Measurements from ENCODE around the gene GPR35. TPM values are rescaled to one million over a fixed set of nuclear protein-coding genes. Genes with fewer than 3 reads are reported as not detected.

GPR35 gene
- total RNA-seq, 1 donor, result 1.1 TPM

DNA sequence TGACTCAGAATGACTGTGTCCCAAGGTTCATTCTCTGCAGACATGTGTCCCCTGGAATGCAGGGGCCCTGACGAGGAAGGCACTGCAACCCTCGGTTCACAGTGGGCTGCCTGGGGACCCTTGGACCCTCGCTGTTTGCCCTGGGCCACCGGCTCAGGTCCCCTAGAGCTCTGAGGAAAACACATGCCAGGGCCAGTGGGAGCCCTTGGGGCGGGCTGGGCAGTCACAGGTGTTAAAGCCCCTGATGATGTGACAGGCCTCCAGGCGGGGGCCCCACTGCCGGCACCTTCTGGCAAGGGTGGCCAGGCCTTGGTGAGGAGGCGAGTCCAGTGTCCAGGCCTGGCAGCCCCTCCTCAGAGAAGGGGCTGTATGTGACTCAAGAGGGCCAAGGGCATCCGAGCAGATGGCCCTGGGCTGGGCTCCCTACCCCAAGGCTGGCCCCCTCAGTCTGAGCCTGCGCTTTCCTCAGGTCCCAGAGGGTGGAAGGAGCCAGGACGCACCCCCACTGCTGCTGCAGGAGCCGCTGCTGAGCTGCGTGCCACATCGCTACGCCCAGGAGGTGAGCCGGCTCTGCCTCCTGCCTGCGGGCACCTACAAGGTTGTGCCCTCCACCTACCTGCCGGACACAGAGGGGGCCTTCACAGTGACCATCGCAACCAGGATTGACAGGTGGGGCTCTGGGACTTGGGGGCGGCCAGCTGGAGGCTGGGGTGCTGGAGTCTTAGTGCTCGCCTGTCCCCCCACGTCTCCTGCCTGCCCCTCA, 27.7 kb upstream of the GPR35 start:
- Histone ChIP-seq H3K9me3 (ENCODE audit: low read depth, low read length) (no peaks in the 10 kb centered on the region), H4K20me1 (ENCODE audit: insufficient read depth, low read length) (peaks cover 8% of the 10 kb centered on the region)
- DNase-seq (ENCODE audit: insufficient read length, low spot score, missing footprints), result peak; percentile 62

DNA sequence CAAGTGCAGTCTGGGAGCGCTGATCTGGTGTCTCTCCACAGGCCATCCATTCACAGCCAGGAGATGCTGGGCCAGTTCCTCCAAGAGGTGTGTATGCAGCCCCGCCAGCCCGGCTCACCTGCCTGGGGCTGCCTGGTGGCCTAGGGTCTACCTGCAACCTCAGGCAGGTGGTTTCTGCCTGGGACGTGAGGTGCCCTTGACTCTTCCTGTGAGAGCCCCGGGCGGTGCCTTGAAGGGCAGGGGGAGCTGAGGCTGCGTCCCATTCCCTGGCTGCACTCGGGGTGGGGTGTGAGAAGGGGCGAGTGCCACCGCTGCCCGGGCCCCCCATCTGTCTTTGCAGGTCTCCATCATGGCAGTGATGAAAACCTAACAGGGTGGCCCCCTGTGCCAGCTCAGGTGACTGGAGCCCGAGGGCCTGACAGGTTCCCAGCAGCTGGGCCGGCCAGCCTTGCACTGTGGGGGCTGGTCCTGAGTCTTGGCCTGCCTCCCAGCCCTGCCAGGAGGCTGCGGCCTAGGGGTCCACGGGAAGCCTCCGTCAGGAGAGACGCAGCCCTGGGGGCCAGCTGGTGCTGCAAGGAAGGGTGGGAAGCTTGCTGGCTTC, 26.9 kb upstream of the GPR35 start:
- no peaks in the 10 kb centered on the region for H3K36me3 ChIP-seq (ENCODE audit: insufficient read depth, low read length)
- TF ChIP-seq, protein P1, sequence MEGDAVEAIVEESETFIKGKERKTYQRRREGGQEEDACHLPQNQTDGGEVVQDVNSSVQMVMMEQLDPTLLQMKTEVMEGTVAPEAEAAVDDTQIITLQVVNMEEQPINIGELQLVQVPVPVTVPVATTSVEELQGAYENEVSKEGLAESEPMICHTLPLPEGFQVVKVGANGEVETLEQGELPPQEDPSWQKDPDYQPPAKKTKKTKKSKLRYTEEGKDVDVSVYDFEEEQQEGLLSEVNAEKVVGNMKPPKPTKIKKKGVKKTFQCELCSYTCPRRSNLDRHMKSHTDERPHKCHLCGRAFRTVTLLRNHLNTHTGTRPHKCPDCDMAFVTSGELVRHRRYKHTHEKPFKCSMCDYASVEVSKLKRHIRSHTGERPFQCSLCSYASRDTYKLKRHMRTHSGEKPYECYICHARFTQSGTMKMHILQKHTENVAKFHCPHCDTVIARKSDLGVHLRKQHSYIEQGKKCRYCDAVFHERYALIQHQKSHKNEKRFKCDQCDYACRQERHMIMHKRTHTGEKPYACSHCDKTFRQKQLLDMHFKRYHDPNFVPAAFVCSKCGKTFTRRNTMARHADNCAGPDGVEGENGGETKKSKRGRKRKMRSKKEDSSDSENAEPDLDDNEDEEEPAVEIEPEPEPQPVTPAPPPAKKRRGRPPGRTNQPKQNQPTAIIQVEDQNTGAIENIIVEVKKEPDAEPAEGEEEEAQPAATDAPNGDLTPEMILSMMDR (IDR thresholded peaks at IDR 0.05; ENCODE audit: extremely low read depth, low read depth, low read length), result no peak

More for the DNA sequence above, 27.7 kb upstream of the GPR35 start:
- H3K36me3 ChIP-seq (ENCODE audit: insufficient read depth, low read length), result no peaks in the 10 kb centered on the region
- H3K79me2 ChIP-seq (ENCODE audit: insufficient read depth, low read length), result peaks cover 14% of the 10 kb centered on the region
- TF ChIP-seq, protein P1 (IDR thresholded peaks at IDR 0.05; ENCODE audit: extremely low read depth, low read depth, low read length), result no peak
- H3K4me1 ChIP-seq (ENCODE audit: insufficient read depth, low read length), result no peaks in the 10 kb centered on the region
- no peak overlapping the region for H3K27ac ChIP-seq (ENCODE audit: low read depth, low read length)
- H3K4me3 ChIP-seq (ENCODE audit: insufficient read depth, low read length), result no peak overlapping the region
- no peaks in the 10 kb centered on the region for H3K27me3 ChIP-seq (ENCODE audit: insufficient read depth, low read length)
- no peak overlapping the region for H3K4me2 ChIP-seq (ENCODE audit: insufficient read depth, low read length)
- no peak overlapping the region for H2AFZ ChIP-seq (ENCODE audit: low read length)

DNA sequence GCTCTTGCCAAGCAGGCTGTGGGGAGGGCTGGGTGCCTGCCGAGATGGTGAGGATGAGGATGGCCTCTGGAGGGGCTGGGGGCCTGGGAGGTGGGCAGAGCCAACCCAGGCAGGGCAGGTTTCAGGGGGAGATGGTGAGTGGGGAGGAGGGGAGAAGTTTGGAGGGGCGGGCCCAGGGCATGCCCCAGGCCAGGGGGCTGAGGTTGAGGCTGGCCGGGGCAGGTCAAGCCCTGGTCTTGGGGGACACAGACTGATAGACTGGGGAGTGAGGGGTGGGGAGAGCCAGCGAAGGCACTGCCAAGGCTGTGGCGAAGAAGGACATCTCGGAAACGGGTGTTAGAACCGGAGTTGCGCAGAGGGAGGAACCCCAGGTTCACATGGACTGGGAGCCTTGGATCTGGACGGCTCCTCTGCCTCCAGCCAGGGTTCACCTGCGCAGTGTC, 26.1 kb upstream of the GPR35 start:
- DNase-seq (ENCODE audit: insufficient read length, low spot score, missing footprints), result no peak
- Histone ChIP-seq H3K27ac (ENCODE audit: low read depth, low read length) (no peak overlapping the region), H3K4me1 (ENCODE audit: insufficient read depth, low read length) (no peaks in the 10 kb centered on the region), H3K27me3 (ENCODE audit: insufficient read depth, low read length) (no peaks in the 10 kb centered on the region), H3K36me3 (ENCODE audit: insufficient read depth, low read length) (no peaks in the 10 kb centered on the region), H3K4me3 (ENCODE audit: insufficient read depth, low read length) (no peak overlapping the region), H4K20me1 (ENCODE audit: insufficient read depth, low read length) (peaks cover 12% of the 10 kb centered on the region), H3K79me2 (ENCODE audit: insufficient read depth, low read length) (no peaks in the 10 kb centered on the region), H3K9me3 (ENCODE audit: low read depth, low read length) (no peaks in the 10 kb centered on the region), H2AFZ (ENCODE audit: low read length) (no peak overlapping the region), H3K4me2 (ENCODE audit: insufficient read depth, low read length) (no peak overlapping the region)
- TF ChIP-seq, protein P1 (IDR thresholded peaks at IDR 0.05; ENCODE audit: extremely low read depth, low read depth, low read length), result no peak

More for the DNA sequence above, 26.9 kb upstream of the GPR35 start:
- Histone ChIP-seq H4K20me1 (ENCODE audit: insufficient read depth, low read length) (peaks cover 8% of the 10 kb centered on the region), H3K79me2 (ENCODE audit: insufficient read depth, low read length) (peaks cover 7% of the 10 kb centered on the region), H3K4me3 (ENCODE audit: insufficient read depth, low read length) (no peak overlapping the region), H3K4me1 (ENCODE audit: insufficient read depth, low read length) (no peaks in the 10 kb centered on the region), H3K4me2 (ENCODE audit: insufficient read depth, low read length) (no peak overlapping the region), H2AFZ (ENCODE audit: low read length) (no peak overlapping the region), H3K27me3 (ENCODE audit: insufficient read depth, low read length) (no peaks in the 10 kb centered on the region), H3K9me3 (ENCODE audit: low read depth, low read length) (no peaks in the 10 kb centered on the region), H3K27ac (ENCODE audit: low read depth, low read length) (no peak overlapping the region)
- peak; percentile 64 for DNase-seq (ENCODE audit: insufficient read length, low spot score, missing footprints)

DNA sequence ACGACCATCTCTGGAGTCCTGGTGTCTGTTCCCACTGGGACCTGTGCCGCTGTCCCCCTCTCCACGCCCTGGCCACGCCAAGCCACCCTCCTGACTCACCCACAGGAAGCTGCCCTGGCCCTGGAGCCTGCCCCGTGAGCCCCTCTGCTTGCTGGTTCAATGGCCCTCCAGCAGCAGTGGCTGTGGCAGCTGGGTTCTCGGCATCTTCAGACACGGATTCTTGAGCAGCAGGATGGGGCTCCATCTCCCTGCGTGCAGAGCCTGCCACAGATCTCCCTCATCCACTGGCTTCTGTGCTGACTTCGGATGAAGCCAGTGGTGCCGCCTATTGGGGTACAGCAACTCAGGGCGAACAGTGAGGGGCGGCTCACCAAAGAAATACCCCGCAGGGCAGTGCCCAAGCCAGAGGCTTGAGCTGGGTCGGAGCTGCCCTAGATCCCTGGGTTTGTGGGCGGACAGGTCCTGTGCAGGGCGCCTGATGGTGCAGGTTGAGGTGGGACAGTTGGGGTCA, 24.8 kb upstream of the GPR35 start:
- no peaks in the 10 kb centered on the region for H3K27me3 ChIP-seq (ENCODE audit: insufficient read depth, low read length)
- H3K36me3 ChIP-seq (ENCODE audit: insufficient read depth, low read length), result no peaks in the 10 kb centered on the region
- TF ChIP-seq, protein P1 (IDR thresholded peaks at IDR 0.05; ENCODE audit: extremely low read depth, low read depth, low read length), result no peak
- peaks cover 9% of the 10 kb centered on the region for H4K20me1 ChIP-seq (ENCODE audit: insufficient read depth, low read length)
- H3K4me1 ChIP-seq (ENCODE audit: insufficient read depth, low read length), result no peaks in the 10 kb centered on the region
- no peaks in the 10 kb centered on the region for H3K79me2 ChIP-seq (ENCODE audit: insufficient read depth, low read length)
- H3K4me2 ChIP-seq (ENCODE audit: insufficient read depth, low read length), result no peak overlapping the region
- H3K4me3 ChIP-seq (ENCODE audit: insufficient read depth, low read length), result no peak overlapping the region
- DNase-seq (ENCODE audit: insufficient read length, low spot score, missing footprints), result peak; percentile 87
- H3K27ac ChIP-seq (ENCODE audit: low read depth, low read length), result no peak overlapping the region
- H2AFZ ChIP-seq (ENCODE audit: low read length), result no peak overlapping the region
- H3K9me3 ChIP-seq (ENCODE audit: low read depth, low read length), result no peaks in the 10 kb centered on the region

Measured in osteoblast (primary cell).